GM10248 (cell line): ENCODE data around the gene CAPRIN1.

ENCODE experiments used
- CTCF ChIA-PET: fragments of 300-600 bp; sonication (Branson Sonifier 250); formaldehyde crosslinking; extraction: SDS; loops from one replicate; lab custom pipeline; 2021; ENCODE audit warnings: antibody characterized with exemption; lab: Yijun Ruan, JAX
- POLR2A ChIA-PET: fragments of 350-650 bp; sonication (Branson Sonifier 250); formaldehyde crosslinking; extraction: SDS; loops from one replicate; lab custom pipeline; 2020; ENCODE audit warnings: antibody characterized with exemption; lab: Yijun Ruan, JAX
- DNase-seq: peaks from one replicate; pipeline ENCODE4 v3.0.0; 2012; ENCODE audit errors: extremely low spot score
- CTCF ChIP-seq: IDR thresholded peaks from 2 replicates; pipeline ENCODE4 v1.5.1; 2012; ENCODE audit warnings: mild to moderate bottlenecking, low read depth; ENCODE audit errors: extremely low read depth, missing control alignments, control extremely low read depth

The CAPRIN1 gene

GRCh38 chr11:34134765-34135164 is 83.2 kb downstream of the CAPRIN1 start:
- TF ChIP-seq CTCF: no peak
- DNase-seq: no peak
- CTCF ChIA-PET: interaction anchor here (1.1 to 3.5 kb wide), 6 partner anchors 9 to 147 kb away, joined by 4 to 11 read pairs (median 5); no protein-coding TSS in a partner anchor
- POLR2A ChIA-PET: no interaction called here

GRCh38 chr11:34135439-34135838 is 83.9 kb downstream of the CAPRIN1 start:
- ChIA-PET CTCF (interaction anchor here (0.8 to 3.5 kb wide), 6 partner anchors 13 to 357 kb away, joined by 3 to 11 read pairs (median 4); no protein-coding TSS in a partner anchor), POLR2A (no interaction called here)
- no peak for TF ChIP-seq CTCF
- no peak for DNase-seq

- ChIA-PET CTCF (interaction anchor here (1.2 to 3.5 kb wide), 3 partner anchors 15 to 356 kb away, joined by 4 to 11 read pairs (median 5); no protein-coding TSS in a partner anchor), POLR2A (no interaction called here)
- DNase-seq: no peak
- TF ChIP-seq CTCF: no peak
Observed at GRCh38 chr11:34136420-34136819, 84.9 kb downstream of the CAPRIN1 start.

GRCh38 chr11:34139346-34139745 is 87.8 kb downstream of the CAPRIN1 start:
- CTCF ChIA-PET: interaction anchor here (1.0 to 1.3 kb wide), 2 partner anchors 11 to 65 kb away, joined by 3 to 4 read pairs; no protein-coding TSS in a partner anchor

GRCh38 chr11:34140149-34140548 is 88.6 kb downstream of the CAPRIN1 start:
- no peak for DNase-seq
- ChIA-PET POLR2A (no interaction called here), CTCF (interaction anchor here (1.0 to 1.8 kb wide), 5 partner anchors 10 to 66 kb away, joined by 3 to 6 read pairs (median 3); no protein-coding TSS in a partner anchor)
- TF ChIP-seq CTCF: no peak

More at GRCh38 chr11:34139346-34139745, 87.8 kb downstream of the CAPRIN1 start:
- no peak for DNase-seq
- TF ChIP-seq CTCF: no peak
- POLR2A ChIA-PET: no interaction called here

- DNase-seq: no peak
- no peak for TF ChIP-seq CTCF
- POLR2A ChIA-PET: no interaction called here
- CTCF ChIA-PET: interaction anchor here (0.8 to 2.0 kb wide), 5 partner anchors 9 to 146 kb away, joined by 3 to 7 read pairs (median 4); no protein-coding TSS in a partner anchor
Observed at GRCh38 chr11:34143048-34143447, 91.5 kb downstream of the CAPRIN1 start.

- CTCF ChIA-PET: interaction anchor here (0.7 to 2.2 kb wide), 7 partner anchors 9 to 324 kb away, joined by 3 to 6 read pairs (median 3); no protein-coding TSS in a partner anchor
- peak; percentile 74 for DNase-seq
- no peak for TF ChIP-seq CTCF
- POLR2A ChIA-PET: no interaction called here
Observed at GRCh38 chr11:34145073-34145472, 93.5 kb downstream of the CAPRIN1 start.
